NB4 (cell line): Measurements from ENCODE around the gene SNX14.

Source experiments
- DNase-seq: peaks from one replicate; pipeline ENCODE4 v3.0.0; 2010; ENCODE audit warnings: low read depth
- H3K4me3 ChIP-seq: one replicate; pipeline ENCODE4 v1.5.1; 2011; ENCODE audit warnings: mild to moderate bottlenecking, low read depth, low read length, moderate library complexity
- CTCF ChIP-seq: IDR thresholded peaks from one replicate; pipeline ENCODE4 v1.5.1; 2012; ENCODE audit warnings: low read depth, low read length
- MAX ChIP-seq: IDR thresholded peaks from 2 replicates; pipeline ENCODE4 v1.6.1; 2011; ENCODE audit warnings: low read depth, low read length
- MYC ChIP-seq: IDR thresholded peaks from 2 replicates; pipeline ENCODE4 v1.6.1; 2011; ENCODE audit warnings: low read depth, low read length
- POLR2A ChIP-seq: IDR thresholded peaks from 2 replicates; pipeline ENCODE4 v1.6.1; 2011; ENCODE audit warnings: mild to moderate bottlenecking; ENCODE audit not compliant: insufficient read length; ENCODE audit errors: extremely low read depth

SNX14 gene

GRCh38 chr6:85460921-85461797, 132.5 kb downstream of the SNX14 start:
- H3K4me3 ChIP-seq: no peak overlapping the region
- no peak for TF ChIP-seq CTCF
- TF ChIP-seq MYC: peak; percentile 33; the same call in 1 of the 2 replicates
- DNase-seq: peak; percentile 80

DNA sequence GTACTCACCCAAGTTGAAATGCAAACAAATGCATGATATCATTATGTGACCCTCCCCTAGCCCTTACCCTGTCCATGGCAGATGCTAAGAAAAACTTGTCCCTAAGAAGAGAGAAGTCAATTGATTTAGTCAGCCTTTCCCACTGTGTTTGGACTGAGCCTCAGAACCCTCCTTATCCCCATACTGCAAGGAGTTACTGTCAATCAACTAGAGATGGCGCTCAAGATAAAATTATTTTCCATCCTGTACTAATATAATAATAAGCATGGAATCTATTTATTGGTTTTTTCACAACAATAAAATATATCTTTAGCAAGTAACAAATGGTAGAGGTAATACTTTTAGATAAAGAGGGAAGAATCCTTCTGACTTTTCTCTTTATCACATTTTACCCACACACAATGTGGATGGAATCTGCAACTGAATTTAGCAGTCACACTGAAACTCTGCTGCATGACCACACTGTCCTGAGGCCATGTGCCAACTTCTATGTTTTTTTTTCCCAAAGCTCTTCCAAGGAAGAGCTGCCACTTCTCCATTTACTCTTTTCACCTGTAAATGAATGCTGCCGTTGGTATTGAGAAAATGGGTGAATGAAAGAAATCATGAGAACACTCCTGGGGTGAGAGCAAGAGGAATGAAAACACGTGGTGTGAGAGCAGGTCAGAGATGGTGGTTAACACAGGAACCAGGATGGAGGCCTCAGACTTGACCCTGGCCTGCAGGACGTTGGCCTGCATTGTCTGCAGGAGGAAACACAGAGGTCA, 133.3 kb downstream of the SNX14 start:
- no peak overlapping the region for H3K4me3 ChIP-seq
- TF ChIP-seq MAX (peak; percentile 67), CTCF (no peak), POLR2A (no peak)
- DNase-seq: no peak

DNA sequence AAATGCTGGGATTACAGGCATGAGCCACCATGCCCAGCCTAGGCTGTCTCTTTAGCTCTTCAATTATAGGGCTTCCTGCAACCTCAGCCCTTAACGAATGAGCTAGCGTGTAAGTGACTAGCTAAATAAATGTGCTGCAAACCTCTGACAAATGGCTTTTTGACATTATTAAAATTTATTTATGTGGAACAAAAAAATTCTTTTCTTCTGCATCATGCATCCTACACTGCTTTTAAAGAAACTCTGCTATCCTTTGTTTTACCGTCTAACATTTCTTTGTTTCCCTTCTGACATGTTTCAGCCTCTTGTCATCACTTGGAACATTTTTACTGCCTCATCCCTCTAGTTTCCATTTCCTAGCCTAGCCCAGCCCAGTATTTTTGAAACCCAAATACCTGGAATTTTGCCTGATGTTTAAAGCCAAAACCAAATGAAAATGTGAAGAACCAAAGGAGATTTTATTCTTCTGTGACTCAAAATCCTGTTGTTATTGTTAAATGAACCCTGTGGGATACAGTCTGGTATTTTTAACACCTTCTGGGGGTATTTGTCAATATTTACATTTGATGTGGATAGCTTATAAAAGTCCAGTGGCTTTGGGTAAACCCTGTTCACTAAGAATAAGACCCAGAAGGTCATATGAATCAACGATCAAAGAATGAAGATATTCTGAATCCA, 134.3 kb downstream of the SNX14 start:
- DNase-seq: no peak

GRCh38 chr6:85458782-85459181, 134.9 kb downstream of the SNX14 start:
- DNase-seq: no peak
- H3K4me3 ChIP-seq: no peak overlapping the region
- TF ChIP-seq CTCF: no peak
- no peak for TF ChIP-seq MYC
- no peak for TF ChIP-seq POLR2A
- no peak for TF ChIP-seq MAX

More for the DNA sequence above, 134.3 kb downstream of the SNX14 start:
- TF ChIP-seq POLR2A: no peak
- TF ChIP-seq CTCF: no peak
- TF ChIP-seq MAX: no peak
- no peak for TF ChIP-seq MYC
- no peak overlapping the region for H3K4me3 ChIP-seq

GRCh38 chr6:85458184-85458583, 135.5 kb downstream of the SNX14 start:
- H3K4me3 ChIP-seq: no peak overlapping the region
- TF ChIP-seq POLR2A (no peak), CTCF (no peak), MYC (no peak), MAX (no peak)

More at GRCh38 chr6:85458184-85458583, 135.5 kb downstream of the SNX14 start:
- peak; percentile 59 for DNase-seq
